Neuronal stem cell (in vitro differentiated cells): ENCODE measurements around the gene PCK1.

Source experiments
- DNase-seq: peaks from one replicate; pipeline ENCODE4 v3.0.0-alpha.2; 2013; ENCODE audit warnings: low spot score
- H2AFZ ChIP-seq: one replicate; pipeline ENCODE4 v1.6.1; 2013; ENCODE audit warnings: mild to moderate bottlenecking, low read length, inconsistent platforms
- H2AK5ac ChIP-seq: 2 replicates; pipeline ENCODE4 v1.6.1; 2013; ENCODE audit warnings: low read depth, mild to moderate bottlenecking, inconsistent platforms, low read length, moderate library complexity, mixed read lengths
- H2BK120ac ChIP-seq: 2 replicates; pipeline ENCODE4 v1.6.1; 2013; ENCODE audit warnings: low read depth, mild to moderate bottlenecking, inconsistent platforms, low read length, moderate library complexity, mixed read lengths
- H2BK12ac ChIP-seq: one replicate; pipeline ENCODE4 v1.6.1; 2013; ENCODE audit warnings: low read length, inconsistent platforms
- H2BK15ac ChIP-seq: 2 replicates; pipeline ENCODE4 v1.6.1; 2013; ENCODE audit warnings: mild to moderate bottlenecking, low read length, inconsistent platforms, mixed read lengths
- H2BK5ac ChIP-seq: one replicate; pipeline ENCODE4 v1.6.1; 2013; ENCODE audit warnings: inconsistent platforms, mild to moderate bottlenecking, low read length, moderate library complexity
- H3K14ac ChIP-seq: one replicate; pipeline ENCODE4 v1.6.1; 2013; ENCODE audit warnings: low read length, inconsistent platforms
- H3K18ac ChIP-seq: 2 replicates; pipeline ENCODE4 v1.6.1; 2013; ENCODE audit warnings: low read length, inconsistent platforms
- H3K23ac ChIP-seq: 2 replicates; pipeline ENCODE4 v1.6.1; 2013; ENCODE audit warnings: low read depth, mild to moderate bottlenecking, mixed read lengths, low read length, inconsistent platforms; ENCODE audit not compliant: poor library complexity
- H3K27ac ChIP-seq: replicated peaks from 3 replicates; pipeline ENCODE4 v1.5.1; 2013; ENCODE audit warnings: low read length, inconsistent platforms
- H3K27me3 ChIP-seq, 3 experiments: 2 replicates each; pipeline ENCODE4 v1.6.1; 2013; ENCODE audit warnings: low read length in 3 of 3, mild to moderate bottlenecking in 2 of 3, inconsistent platforms in 1 of 3, low read depth in 1 of 3, mixed read lengths in 1 of 3, moderate library complexity in 1 of 3; ENCODE audit not compliant: control insufficient read depth in 3 of 3, insufficient read depth in 3 of 3
- H3K36me3 ChIP-seq, 2 donors: replicated peaks in 1 of 2; 2 replicates each; pipeline ENCODE4 v1.6.1; 2013; ENCODE audit warnings: low read length in 2 of 2; ENCODE audit not compliant: control insufficient read depth in 2 of 2, insufficient read depth in 2 of 2
- H3K4ac ChIP-seq: 2 replicates; pipeline ENCODE4 v1.6.1; 2013; ENCODE audit warnings: inconsistent platforms, mild to moderate bottlenecking, low read length, moderate library complexity
- H3K4me1 ChIP-seq, 2 donors: 1 replicate in 1 of 2; 2 replicates in 1 of 2; pipeline ENCODE4 v1.6.1; 2013; ENCODE audit warnings: low read length in 2 of 2, low read depth in 1 of 2; ENCODE audit not compliant: control insufficient read depth in 2 of 2, insufficient read depth in 1 of 2
- H3K4me2 ChIP-seq: one replicate; pipeline ENCODE4 v1.6.1; 2013; ENCODE audit warnings: mild to moderate bottlenecking, low read length, inconsistent platforms; ENCODE audit not compliant: insufficient read depth, poor library complexity, severe bottlenecking
- H3K4me3 ChIP-seq, 2 donors: 2 replicates each; pipeline ENCODE4 v1.5.1; 2013; ENCODE audit warnings: low read length in 2 of 2, mild to moderate bottlenecking in 2 of 2, inconsistent platforms in 1 of 2, moderate library complexity in 1 of 2
- H3K79me1 ChIP-seq: one replicate; pipeline ENCODE4 v1.6.1; 2013; ENCODE audit warnings: low read depth, mild to moderate bottlenecking, inconsistent platforms, low read length, moderate library complexity
- H3K9ac ChIP-seq: one replicate; pipeline ENCODE4 v1.6.1; 2013; ENCODE audit warnings: mild to moderate bottlenecking, low read depth, low read length, inconsistent platforms; ENCODE audit not compliant: poor library complexity
- H3K9me3 ChIP-seq, 2 donors: replicated peaks in 1 of 2; 2 replicates each; pipeline versions ENCODE3 to v1.6.1; 2013; ENCODE audit warnings: low read length in 2 of 2, mild to moderate bottlenecking in 2 of 2, inconsistent platforms in 1 of 2, low read depth in 1 of 2, mixed read lengths in 1 of 2, moderate library complexity in 1 of 2; ENCODE audit not compliant: control insufficient read depth in 2 of 2, insufficient read depth in 1 of 2
- H4K8ac ChIP-seq: one replicate; pipeline ENCODE4 v1.6.1; 2013; ENCODE audit warnings: low read depth, mild to moderate bottlenecking, inconsistent platforms, low read length, moderate library complexity
- H4K91ac ChIP-seq: one replicate; pipeline ENCODE4 v1.6.1; 2013; ENCODE audit warnings: low read length, low read depth, mild to moderate bottlenecking, inconsistent platforms; ENCODE audit not compliant: poor library complexity
- WGBS, 2 donors: extraction: QIAGEN DNeasy Blood & Tissue Kit; methylation state at CpG; one replicate each; pipeline ENCODE4 v1.1.7; 2013; ENCODE audit warnings: missing lambda C conversion rate in 2 of 2, mixed read lengths in 1 of 2; ENCODE audit not compliant: insufficient read length in 2 of 2, insufficient replicate concordance in 1 of 2; ENCODE audit errors: extremely low coverage in 2 of 2; 5-methylcytosine and 5-hydroxymethylcytosine counted together

Gene PCK1

DNA sequence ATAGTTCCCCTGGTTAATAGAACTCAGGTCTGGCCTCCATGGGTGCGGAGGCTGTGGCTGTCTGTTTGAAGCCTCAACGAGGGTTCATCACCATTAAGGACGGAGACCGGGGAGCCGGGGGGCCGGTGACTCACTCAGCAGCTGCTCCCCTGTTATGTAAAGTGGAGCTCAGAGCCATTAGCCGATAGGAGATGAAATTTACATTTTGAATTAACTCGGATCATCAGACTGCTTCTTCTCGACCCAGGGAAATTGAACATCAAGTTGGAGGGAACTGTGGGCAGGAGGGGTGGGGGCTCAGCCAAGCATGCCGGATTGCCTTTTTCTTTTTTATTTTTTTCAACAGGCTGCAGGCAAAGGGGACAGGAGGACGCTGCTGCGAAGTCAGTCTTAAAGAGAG lies 12.3 kb downstream of the PCK1 start:
- H3K9ac ChIP-seq, result no peak overlapping the region
- H3K27ac ChIP-seq, result no peak overlapping the region
- H3K27me3 ChIP-seq, result peaks cover 0 to 29% (median 0%) of the 10 kb centered on the region in 3 experiments
- H3K4ac ChIP-seq, result no peak overlapping the region
- no peaks in the 10 kb centered on the region for H3K79me1 ChIP-seq
- H3K4me1 ChIP-seq, result peaks cover 0 to 3% of the 10 kb centered on the region in 2 donors
- H4K8ac ChIP-seq, result no peak overlapping the region
- no peak overlapping the region for H2BK12ac ChIP-seq
- no peak overlapping the region for H2AK5ac ChIP-seq
- no peak overlapping the region for H2AFZ ChIP-seq
- H2BK15ac ChIP-seq, result no peak overlapping the region
- H3K4me3 ChIP-seq, result no peak overlapping the region
- no peak overlapping the region for H4K91ac ChIP-seq
- H3K36me3 ChIP-seq, result no peaks in the 10 kb centered on the region
- H2BK5ac ChIP-seq, result no peak overlapping the region
- DNase-seq, result no peak
- no peak overlapping the region for H3K23ac ChIP-seq
- no peak overlapping the region for H3K14ac ChIP-seq
- no CpG with 5 or more reads among the region's 12 CpGs for WGBS, 2 donors
- H3K9me3 ChIP-seq, result no peaks in the 10 kb centered on the region
- H3K18ac ChIP-seq, result no peak overlapping the region
- no peak overlapping the region for H2BK120ac ChIP-seq
- no peak overlapping the region for H3K4me2 ChIP-seq

DNA sequence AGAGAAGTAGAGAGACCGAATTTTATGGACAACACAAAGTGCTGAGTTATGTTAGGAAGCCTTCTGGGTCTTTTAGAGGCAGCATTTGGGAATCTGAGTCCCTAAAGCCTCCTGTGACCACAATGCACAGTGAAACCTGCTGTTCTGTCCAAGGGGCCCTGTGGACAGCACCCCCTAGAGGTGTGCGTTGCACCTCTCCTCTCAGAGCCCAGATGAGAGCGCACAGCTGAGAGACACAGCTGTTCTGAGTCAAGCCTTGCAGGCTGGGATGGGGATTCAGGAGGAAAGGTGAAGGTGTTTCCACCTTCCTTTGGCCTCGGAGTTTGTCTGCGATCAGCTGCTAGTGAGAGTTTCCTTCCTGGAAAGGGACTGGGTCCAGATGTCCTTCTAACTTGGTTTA lies 13.0 kb downstream of the PCK1 start:
- no peak overlapping the region for H3K27ac ChIP-seq
- no peak for DNase-seq
- no peak overlapping the region for H2AK5ac ChIP-seq
- H3K79me1 ChIP-seq, result no peaks in the 10 kb centered on the region
- H3K36me3 ChIP-seq, result no peaks in the 10 kb centered on the region
- H3K18ac ChIP-seq, result no peak overlapping the region
- no peak overlapping the region for H2AFZ ChIP-seq
- no peak overlapping the region for H4K91ac ChIP-seq
- no peak overlapping the region for H3K4ac ChIP-seq
- H3K4me1 ChIP-seq, result peaks cover 0 to 3% of the 10 kb centered on the region in 2 donors
- H3K9ac ChIP-seq, result no peak overlapping the region
- H2BK15ac ChIP-seq, result no peak overlapping the region
- H3K9me3 ChIP-seq, result no peaks in the 10 kb centered on the region
- no peak overlapping the region for H2BK120ac ChIP-seq
- WGBS, 2 donors, result no CpG with 5 or more reads among the region's 5 CpGs
- H2BK5ac ChIP-seq, result no peak overlapping the region
- no peak overlapping the region for H3K4me2 ChIP-seq
- no peak overlapping the region for H3K14ac ChIP-seq
- H2BK12ac ChIP-seq, result no peak overlapping the region
- H3K23ac ChIP-seq, result no peak overlapping the region
- H3K27me3 ChIP-seq, result peaks cover 0 to 29% (median 0%) of the 10 kb centered on the region in 3 experiments
- H4K8ac ChIP-seq, result no peak overlapping the region
- H3K4me3 ChIP-seq, result no peak overlapping the region

DNA sequence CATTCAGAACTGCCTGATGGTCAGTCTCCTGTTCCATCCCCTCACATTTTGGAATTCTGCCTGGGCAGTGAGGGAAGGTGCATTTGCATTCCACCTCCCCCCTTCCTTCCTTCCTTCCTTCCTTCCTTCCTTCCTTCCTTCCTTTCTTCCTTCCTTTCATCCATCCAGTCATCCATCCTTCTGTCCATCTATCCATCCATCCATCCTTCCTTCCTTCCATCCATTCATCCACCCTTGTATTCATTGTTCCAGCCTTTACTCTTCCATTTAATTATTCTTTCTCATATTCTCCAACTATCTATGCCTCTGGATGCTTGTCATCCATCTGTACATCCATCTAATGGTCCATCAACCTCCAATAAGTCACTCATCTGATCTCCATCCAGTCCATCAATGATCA lies 14.0 kb downstream of the PCK1 start:
- H2AK5ac ChIP-seq, result no peak overlapping the region
- H4K8ac ChIP-seq, result no peak overlapping the region
- H2AFZ ChIP-seq, result no peak overlapping the region
- H3K9me3 ChIP-seq, result no peaks in the 10 kb centered on the region
- no peak overlapping the region for H3K4ac ChIP-seq
- H3K4me2 ChIP-seq, result no peak overlapping the region
- H3K4me3 ChIP-seq, result no peak overlapping the region
- H3K79me1 ChIP-seq, result no peaks in the 10 kb centered on the region
- H3K18ac ChIP-seq, result no peak overlapping the region
- H2BK12ac ChIP-seq, result no peak overlapping the region
- H3K27ac ChIP-seq, result no peak overlapping the region
- no peak overlapping the region for H2BK120ac ChIP-seq
- no peak overlapping the region for H3K23ac ChIP-seq
- no peaks in the 10 kb centered on the region for H3K36me3 ChIP-seq
- H2BK15ac ChIP-seq, result no peak overlapping the region
- H3K14ac ChIP-seq, result no peak overlapping the region
- no peak overlapping the region for H3K9ac ChIP-seq
- peaks cover 0 to 33% (median 0%) of the 10 kb centered on the region in 3 experiments for H3K27me3 ChIP-seq
- DNase-seq, result no peak
- peaks cover 0 to 3% of the 10 kb centered on the region in 2 donors for H3K4me1 ChIP-seq
- no peak overlapping the region for H4K91ac ChIP-seq
- H2BK5ac ChIP-seq, result no peak overlapping the region

DNA sequence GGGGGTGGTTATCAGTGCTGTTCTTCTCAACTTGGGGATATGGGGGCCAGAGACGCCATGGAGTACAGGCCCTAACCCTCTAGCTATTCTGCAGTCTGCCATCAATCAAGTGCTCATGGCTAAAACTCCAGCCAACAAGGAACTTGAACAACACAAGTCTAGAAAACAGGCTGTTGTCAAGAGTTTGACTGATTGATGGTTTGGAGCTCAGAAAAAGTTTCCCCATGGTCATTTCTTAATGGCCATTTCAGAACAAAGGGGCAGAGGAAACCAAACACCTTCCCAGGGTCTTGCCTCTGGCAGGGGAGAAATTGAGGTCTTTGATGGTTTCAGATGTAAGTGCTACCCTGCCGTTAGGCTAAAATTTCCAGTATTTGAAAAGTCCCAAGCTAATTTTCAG lies 15.1 kb downstream of the PCK1 start:
- Histone ChIP-seq H3K27ac (no peak overlapping the region), H3K18ac (no peak overlapping the region), H3K9me3 (no peaks in the 10 kb centered on the region), H3K4ac (no peak overlapping the region), H3K4me1 (peaks cover 0 to 4% of the 10 kb centered on the region in 2 donors), H2BK12ac (no peak overlapping the region), H3K4me2 (no peak overlapping the region), H2BK120ac (no peak overlapping the region), H3K23ac (no peak overlapping the region), H2BK5ac (no peak overlapping the region), H4K8ac (no peak overlapping the region), H3K4me3 (no peak overlapping the region), H2AK5ac (no peak overlapping the region), H3K79me1 (no peaks in the 10 kb centered on the region), H2BK15ac (no peak overlapping the region), H4K91ac (no peak overlapping the region), H2AFZ (no peak overlapping the region), H3K14ac (no peak overlapping the region), H3K36me3 (no peaks in the 10 kb centered on the region), H3K27me3 (peaks cover 0 to 40% (median 0%) of the 10 kb centered on the region in 3 experiments), H3K9ac (no peak overlapping the region)
- DNase-seq, result no peak
- no CpG with 5 or more reads among the region's 2 CpGs for WGBS, 2 donors
